Transverse colon (tissue), 4 donors: Measurements from ENCODE around the gene SLC30A10. TPM values are rescaled to one million over a fixed set of nuclear protein-coding genes. Genes with fewer than 3 reads are reported as not detected.
A peak's percentile ranks its signal among the peaks of the same experiment; 100 is the strongest.

ENCODE experiments used
- DNase-seq: peaks from one replicate; pipeline ENCODE4 v3.0.0-alpha.2; 2019
- H3K27ac ChIP-seq, 4 donors: fragments of 200-600 bp; sonication (generic); 2 replicates each; pipeline ENCODE4 v1.5.1; 2016 to 2018; ENCODE audit warnings: inconsistent platforms in 4 of 4
- H3K27me3 ChIP-seq: fragments of 200-600 bp; sonication (generic); 2 replicates; pipeline ENCODE4 v1.5.1; 2017; ENCODE audit warnings: inconsistent platforms
- H3K36me3 ChIP-seq, 4 donors: fragments of 200-600 bp; sonication (generic); 2 replicates each; pipeline ENCODE4 v1.5.1; 2017 to 2019; ENCODE audit warnings: inconsistent platforms in 4 of 4
- H3K4me1 ChIP-seq, 4 donors: fragments of 200-600 bp; sonication (generic); 2 replicates each; pipeline ENCODE4 v1.5.1; 2017 to 2020; ENCODE audit warnings: inconsistent platforms in 4 of 4
- H3K4me3 ChIP-seq, 4 donors: fragments of 200-600 bp; sonication (generic); 1 replicate in 1 of 4; 2 replicates in 3 of 4; pipeline versions ENCODE4 v1.5.1 to v1.6.1; 2017 to 2019; ENCODE audit warnings: inconsistent platforms in 4 of 4
- H3K9me3 ChIP-seq, 2 donors: fragments of 200-600 bp; sonication (generic); 2 replicates each; pipeline ENCODE4 v1.5.1; 2017 to 2019; ENCODE audit warnings: inconsistent platforms in 2 of 2
- CTCF ChIP-seq, 5 experiments: fragments of 200-600 bp in 3 of 5; fragments of 450-650 bp in 2 of 5; sonication (generic) in 3 of 5; IDR thresholded peaks; 1 replicate in 2 of 5; 2 replicates in 3 of 5; pipeline ENCODE4 v1.5.1; 2016 to 2017; ENCODE audit warnings: antibody characterized with exemption in 5 of 5, inconsistent platforms in 3 of 5, mild to moderate bottlenecking in 2 of 5, moderate library complexity in 1 of 5
- EP300 ChIP-seq: sonication (generic); formaldehyde crosslinking; IDR thresholded peaks from one replicate; pipeline ENCODE4 v1.6.1; 2017; ENCODE audit warnings: antibody characterized with exemption, low read depth
- POLR2A ChIP-seq: fragments of 450-650 bp; IDR thresholded peaks from one replicate; pipeline ENCODE4 v1.6.1; 2016; ENCODE audit warnings: antibody characterized with exemption, mild to moderate bottlenecking, moderate library complexity
- POLR2AphosphoS5 ChIP-seq, 3 donors: sonication (generic); formaldehyde crosslinking; IDR thresholded peaks; one replicate each; pipeline ENCODE4 v1.6.1; 2016; ENCODE audit warnings: antibody characterized with exemption in 3 of 3
- WGBS, 2 donors: methylation state at CpG; one replicate each; pipeline ENCODE4 v1.1.5; 2018; ENCODE audit warnings: low coverage in 1 of 2; 5-methylcytosine and 5-hydroxymethylcytosine counted together
- in situ Hi-C, 4 donors: fragments of 200-750 bp; cut with MboI; loops; one replicate each; pipeline versions ENCODE4 v1.15.0 to v1.15.1; 2017; ENCODE audit warnings: low sequenced_read_pairs in 3 of 4, low pct_ligation_motif_present in 1 of 4, low pct_unique_long_range_greater_than_20kb in 1 of 4
- intact Hi-C: fragments of 100-400 bp; cut with DNase I; formaldehyde crosslinking; loops from one replicate; pipeline ENCODE4 v1.15.1; 2023; ENCODE audit warnings: low total_unique reads
- total RNA-seq, 4 donors: library from RNA; depleted of rRNA; stranded (reverse); fragments of >200 nt; gene quantifications; one replicate each; pipeline ENCODE4 v1.1.0, GENCODE V29; 2016

Gene SLC30A10
- total RNA-seq, 4 donors from 2014 or later, result 19.2 to 79.3 (median 22.1) TPM; not detected in 1

DNA sequence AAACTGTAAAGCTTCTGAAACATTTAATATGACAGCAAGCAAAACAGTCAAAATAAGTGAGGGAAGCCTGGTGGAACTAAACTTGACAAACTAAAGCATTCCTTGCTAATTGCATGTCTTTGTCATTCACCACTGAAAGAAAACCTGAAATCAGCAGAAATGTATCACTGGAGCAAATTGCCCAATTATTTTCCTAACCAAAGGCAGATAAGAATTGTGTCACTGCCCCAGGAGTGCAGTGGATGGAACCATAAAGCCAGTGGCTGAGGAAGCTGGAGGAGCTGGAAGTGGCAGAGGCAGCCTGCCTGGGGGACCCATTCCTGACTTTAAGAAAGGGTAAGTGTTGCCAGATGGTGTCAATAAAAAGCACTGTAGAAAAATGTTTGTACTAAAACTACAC is 2.7 kb upstream of the SLC30A10 start:
- no peak overlapping the region for H3K27ac ChIP-seq
- no peak overlapping the region for H3K4me3 ChIP-seq

GRCh38 chr1:219928791-219929118 is 398 bp upstream of the SLC30A10 start:
- Histone ChIP-seq H3K4me3 (peak overlapping the region in 1 of 4 donors; percentile 49), H3K36me3 (no peaks in the 10 kb centered on the region), H3K9me3 (no peaks in the 10 kb centered on the region), H3K27ac (peak overlapping the region in 1 of 4 donors; percentile 55), H3K4me1 (peaks cover 4 to 26% (median 10%) of the 10 kb centered on the region in 4 donors), H3K27me3 (peaks cover 43% of the 10 kb centered on the region)
- in situ Hi-C loops (no loop called here), intact Hi-C loops (no loop called here)
- WGBS, 2 donors, result 48 to 60% methylated on average over 3 to 11 of the region's 13 CpGs
- DNase-seq, result no peak
- TF ChIP-seq CTCF (IDR thresholded peaks at IDR 0.05), result no peak
- TF ChIP-seq POLR2AphosphoS5 (IDR thresholded peaks at IDR 0.05), result no peak
- no peak for TF ChIP-seq POLR2A
- TF ChIP-seq EP300, result no peak

More for the DNA sequence above, 2.7 kb upstream of the SLC30A10 start:
- in situ Hi-C loops (no loop called here), intact Hi-C loops (no loop called here)
- DNase-seq, result no peak
- peaks cover 61% of the 10 kb centered on the region for H3K27me3 ChIP-seq
- TF ChIP-seq CTCF (IDR thresholded peaks at IDR 0.05) (no peak), POLR2A (no peak), POLR2AphosphoS5 (IDR thresholded peaks at IDR 0.05) (no peak), EP300 (no peak)
- H3K36me3 ChIP-seq, result no peaks in the 10 kb centered on the region
- H3K4me1 ChIP-seq, result peaks cover 4 to 19% (median 10%) of the 10 kb centered on the region in 4 donors
- H3K9me3 ChIP-seq, result no peaks in the 10 kb centered on the region

DNA sequence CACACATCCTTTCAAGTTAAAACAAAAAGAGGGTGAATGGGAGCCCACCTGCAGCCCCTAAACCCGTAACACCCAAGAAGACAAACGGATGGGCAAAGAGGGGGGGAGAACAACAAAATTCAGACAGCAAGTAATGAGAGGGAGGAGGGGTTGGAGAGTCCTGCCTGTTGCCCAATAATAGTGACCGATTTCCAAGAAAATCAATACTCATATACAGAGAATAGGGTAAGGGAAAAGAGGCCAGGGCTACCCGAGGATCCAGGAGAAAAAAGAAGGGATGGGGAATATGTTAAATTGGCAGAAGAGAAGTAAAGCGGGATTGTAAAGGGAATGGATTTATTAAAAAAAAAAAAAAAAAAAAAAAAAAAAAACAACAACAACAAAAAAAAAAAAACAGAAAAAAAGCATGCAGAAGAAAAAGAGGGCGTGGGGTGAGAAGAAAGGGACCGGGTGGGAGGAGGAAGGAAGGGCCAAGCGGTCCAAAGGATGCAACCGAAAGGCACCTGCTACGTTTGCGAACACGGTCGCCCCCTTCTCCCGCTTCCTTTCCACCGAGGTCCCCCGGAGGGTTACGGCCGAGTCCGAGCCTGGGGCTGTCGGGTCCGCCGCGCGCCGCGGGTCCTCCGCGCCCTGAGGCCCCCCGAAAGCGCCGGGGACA is 930 bp downstream of the SLC30A10 start:
- DNase-seq, result no peak
- no peak for TF ChIP-seq POLR2AphosphoS5 (IDR thresholded peaks at IDR 0.05)
- no peak for TF ChIP-seq EP300
- TF ChIP-seq CTCF (IDR thresholded peaks at IDR 0.05), result no peak
- no peak for TF ChIP-seq POLR2A
- in situ Hi-C loops, result no loop called here

GRCh38 chr1:219926363-219926998 is 1.9 kb downstream of the SLC30A10 start:
- in situ Hi-C loops (no loop called here), intact Hi-C loops (no loop called here)
- Histone ChIP-seq H3K36me3 (no peaks in the 10 kb centered on the region), H3K9me3 (no peaks in the 10 kb centered on the region), H3K27ac (no peak overlapping the region), H3K27me3 (peaks cover 43% of the 10 kb centered on the region), H3K4me3 (peak overlapping the region in 1 of 4 donors; percentile 49), H3K4me1 (peaks cover 4 to 27% (median 10%) of the 10 kb centered on the region in 4 donors)
- WGBS, 2 donors, result 74 to 80% methylated on average over 3 to 6 of the region's 6 CpGs
- no peak for TF ChIP-seq POLR2AphosphoS5 (IDR thresholded peaks at IDR 0.05)
- no peak for TF ChIP-seq POLR2A
- TF ChIP-seq EP300, result no peak
- TF ChIP-seq CTCF (IDR thresholded peaks at IDR 0.05), result no peak
- no peak for DNase-seq

More for the DNA sequence above, 930 bp downstream of the SLC30A10 start:
- 21 to 43% methylated on average over 6 to 29 of the region's 31 CpGs for WGBS, 2 donors
- H3K4me3 ChIP-seq, result peak overlapping the region in 3 of 4 donors; percentile 12 to 49 (median 20)
- intact Hi-C loops, result no loop called here
- peaks cover 43% of the 10 kb centered on the region for H3K27me3 ChIP-seq
- H3K27ac ChIP-seq, result peak overlapping the region in 1 of 4 donors; percentile 55
- no peaks in the 10 kb centered on the region for H3K36me3 ChIP-seq
- H3K4me1 ChIP-seq, result peaks cover 4 to 27% (median 10%) of the 10 kb centered on the region in 4 donors
- H3K9me3 ChIP-seq, result no peaks in the 10 kb centered on the region
